Activated CD8-positive, alpha-beta memory T cell treated with anti-CD3 and anti-CD28 coated beads for 36 hours (primary cell): ENCODE measurements around the gene ATP12A. TPM values are rescaled to one million over a fixed set of nuclear protein-coding genes. Genes with fewer than 3 reads are reported as not detected.
"Not testable (repeated sequence)": the region's sequence is repeated elsewhere in the genome, so short reads cannot be mapped to it uniquely, and the experiment has no call there.

Experiments used
- CTCF ChIA-PET: fragments of 350-600 bp; sonication (Branson Sonifier 250); formaldehyde crosslinking; loops from one replicate; lab custom pipeline; 2021; ENCODE audit warnings: antibody characterized with exemption; lab: Charles Lee
- POLR2A ChIA-PET: fragments of 350-600 bp; sonication (Branson Sonifier 250); formaldehyde crosslinking; loops from one replicate; lab custom pipeline; 2021; ENCODE audit warnings: antibody characterized with exemption; lab: Charles Lee
- total RNA-seq, 2 experiments: library from RNA; stranded (reverse); gene quantifications; one replicate each; pipeline ENCODE4 v1.2.3, GENCODE V29; 2021

The ATP12A gene
- total RNA-seq, 2 experiments from 2014 or later: 4.5 to 4.6 TPM

DNA sequence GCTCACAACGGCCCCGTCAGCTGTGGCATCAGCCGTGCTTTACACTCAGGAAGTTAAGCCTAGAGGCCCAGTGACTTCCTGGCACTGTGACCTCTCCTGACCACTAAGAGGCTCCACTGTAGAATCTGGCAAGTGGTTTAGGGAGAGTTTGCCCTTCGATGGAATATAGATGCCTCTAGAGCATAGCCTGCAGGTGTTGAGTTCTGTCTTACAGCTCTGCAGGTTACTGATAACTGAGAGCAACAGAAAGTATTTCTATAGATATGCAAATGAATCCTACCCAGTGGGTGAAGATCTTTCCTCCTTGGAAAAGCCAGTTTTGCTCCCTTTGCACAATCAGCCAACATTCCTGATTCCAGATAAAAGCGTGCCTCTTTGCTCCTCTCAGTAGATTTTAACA is 35.8 kb downstream of the ATP12A start:
- ChIA-PET POLR2A (no interaction called here), CTCF (interaction anchor here (2.2 kb wide), 1 partner anchor 23 kb away, joined by 9 read pairs; no protein-coding TSS in a partner anchor)

DNA sequence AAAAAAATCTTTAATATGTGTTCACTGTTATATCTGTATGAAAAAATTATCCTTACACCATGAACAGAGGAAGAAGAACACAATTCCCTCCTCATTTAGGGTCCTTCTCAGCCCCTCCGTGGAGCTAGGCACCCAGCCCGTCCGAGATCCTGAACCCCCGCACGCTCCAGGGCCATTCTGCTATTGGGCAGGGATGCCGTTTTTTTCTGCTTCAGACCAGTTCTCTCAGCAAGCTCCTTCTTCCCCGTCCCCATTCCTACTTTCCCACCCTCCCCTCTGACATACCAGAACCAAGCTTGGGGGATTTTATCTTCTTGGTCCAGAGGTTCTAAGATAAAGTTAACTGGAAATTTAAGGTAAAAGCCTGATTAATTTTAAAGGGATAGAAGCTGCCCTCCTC is 36.2 kb downstream of the ATP12A start:
- ChIA-PET POLR2A (interaction anchor here (0.6 kb wide), 1 partner anchor 8 kb away, joined by 4 read pairs; no protein-coding TSS in a partner anchor), CTCF (interaction anchor here (2.2 kb wide), 1 partner anchor 23 kb away, joined by 9 read pairs; no protein-coding TSS in a partner anchor)

DNA sequence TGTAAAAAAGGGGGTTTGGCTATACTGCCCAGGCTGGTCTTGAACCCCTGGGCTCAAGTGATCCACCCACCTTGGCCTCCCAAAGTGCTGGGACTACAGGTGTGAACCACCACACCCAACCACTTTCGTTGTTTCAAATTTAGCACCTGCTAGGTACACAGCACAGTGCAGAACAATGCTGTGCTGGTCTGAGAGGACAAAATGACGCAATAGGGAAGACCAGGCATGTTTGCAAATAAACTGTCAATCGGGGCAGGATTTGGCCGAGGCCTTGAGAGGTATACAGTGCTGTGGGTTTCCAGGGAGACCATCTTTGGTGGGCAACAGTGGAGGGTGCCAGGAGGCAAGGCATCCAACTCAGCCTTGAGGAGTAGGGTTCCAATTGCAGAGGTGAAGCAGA is 37.0 kb downstream of the ATP12A start:
- CTCF ChIA-PET: no interaction called here
- POLR2A ChIA-PET: interaction anchor here (0.6 kb wide), 1 partner anchor 7 kb away, joined by 4 read pairs; no protein-coding TSS in a partner anchor

DNA sequence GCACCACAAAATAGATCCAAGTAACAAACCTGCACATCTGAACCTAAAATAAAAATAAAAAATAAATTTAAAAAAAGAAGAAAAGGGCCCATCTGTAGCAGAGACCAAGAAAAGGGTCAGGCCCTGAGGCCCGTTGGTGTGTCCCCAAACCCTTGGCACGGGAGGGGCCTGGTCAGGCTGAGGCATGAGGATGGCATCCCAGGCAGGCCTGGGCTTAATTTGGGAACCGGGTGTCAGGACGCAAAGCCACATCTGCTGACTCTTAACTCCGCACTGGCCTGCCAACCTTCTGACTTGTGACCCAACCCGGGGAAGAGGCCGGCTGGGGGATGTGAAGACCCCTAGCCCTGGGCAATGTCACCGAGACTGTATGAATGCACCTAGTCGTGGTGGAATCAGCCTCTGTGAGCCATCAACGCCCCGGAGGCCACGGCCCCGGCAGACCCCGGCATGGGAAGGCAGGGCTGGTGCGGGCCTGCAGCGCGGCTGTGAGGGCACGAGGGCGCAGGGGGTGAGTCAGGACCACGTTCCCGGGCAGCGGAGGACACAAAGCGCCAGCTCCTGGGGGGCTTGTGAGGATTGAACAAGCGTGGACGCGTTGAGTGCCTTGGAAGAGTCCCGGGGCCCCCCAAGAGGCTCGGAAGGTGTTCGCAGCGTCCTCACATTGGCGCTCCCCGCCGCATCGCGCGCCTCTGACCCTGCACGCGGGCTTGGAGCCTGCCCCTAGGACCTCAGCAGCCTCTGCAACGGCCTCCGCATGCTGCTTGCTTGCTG is 38.2 kb downstream of the ATP12A start:
- ChIA-PET POLR2A (no interaction called here), CTCF (no interaction called here)

DNA sequence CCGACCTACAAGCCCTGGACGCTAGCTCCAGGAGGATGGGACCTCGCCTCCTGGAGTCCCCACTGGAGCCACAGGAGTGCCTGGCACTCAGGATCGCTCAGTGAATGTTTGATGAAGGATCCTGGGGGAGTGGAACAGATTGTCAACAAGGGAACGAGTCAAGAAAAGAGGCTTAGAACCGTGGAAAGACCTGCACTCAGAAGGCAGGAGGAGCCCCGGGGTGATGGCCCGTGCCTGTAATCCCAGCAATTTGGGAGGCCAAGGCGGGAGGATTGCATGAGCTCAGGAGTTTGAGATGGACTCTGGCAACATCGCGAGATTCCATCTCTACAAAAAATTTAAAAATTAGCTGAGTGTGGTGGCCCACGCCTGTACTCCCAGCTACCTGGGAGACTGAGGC is 38.9 kb downstream of the ATP12A start:
- CTCF ChIA-PET: interaction anchor here (1.1 kb wide), 1 partner anchor 25 kb away, joined by 6 read pairs; no protein-coding TSS in a partner anchor
- POLR2A ChIA-PET: no interaction called here

DNA sequence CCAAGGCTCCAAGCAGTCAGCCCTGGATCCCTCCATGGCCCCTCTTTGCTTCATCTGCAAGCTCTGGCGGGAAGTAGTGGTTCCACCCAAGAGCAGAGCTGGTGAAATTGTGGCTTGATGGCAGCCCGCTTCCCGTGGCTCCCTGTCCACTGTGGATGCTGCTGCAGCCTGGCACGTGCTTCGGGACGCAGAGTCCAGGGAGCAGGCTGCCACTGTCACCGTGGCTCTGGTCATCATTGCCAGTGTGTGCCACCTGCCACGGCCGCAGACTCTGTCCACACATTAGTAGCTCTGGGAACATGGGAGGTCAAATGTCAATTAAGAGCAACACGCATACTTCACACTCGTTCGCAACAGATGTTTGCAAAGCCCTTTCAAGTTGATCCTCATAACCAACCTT is 43.0 kb downstream of the ATP12A start:
- CTCF ChIA-PET: interaction anchor here (1.0 to 3.5 kb wide), 3 partner anchors 29 to 45 kb away, joined by 3 to 15 read pairs (median 4); no protein-coding TSS in a partner anchor
- POLR2A ChIA-PET: no interaction called here

DNA sequence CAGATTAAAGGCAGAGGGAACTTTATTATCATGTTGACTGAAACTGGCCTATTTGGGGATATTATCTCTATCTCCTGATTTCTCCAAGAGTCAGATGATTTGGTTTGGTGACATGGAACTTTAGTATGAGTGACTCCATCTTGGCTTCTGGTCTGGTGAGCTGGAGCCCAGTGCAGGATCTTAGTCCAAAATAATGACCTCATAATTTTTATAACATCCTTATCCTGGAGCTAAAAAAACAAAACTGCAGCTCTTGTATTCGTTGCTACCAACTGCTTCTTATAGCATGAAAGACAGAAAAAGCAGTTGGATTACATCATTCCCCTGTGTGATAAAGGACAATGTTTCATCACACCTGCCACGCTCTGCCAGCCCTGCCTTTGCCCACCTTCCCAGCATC is 44.5 kb downstream of the ATP12A start:
- POLR2A ChIA-PET: interaction anchor here (0.6 kb wide), 1 partner anchor 8 kb away, joined by 4 read pairs; no protein-coding TSS in a partner anchor

DNA sequence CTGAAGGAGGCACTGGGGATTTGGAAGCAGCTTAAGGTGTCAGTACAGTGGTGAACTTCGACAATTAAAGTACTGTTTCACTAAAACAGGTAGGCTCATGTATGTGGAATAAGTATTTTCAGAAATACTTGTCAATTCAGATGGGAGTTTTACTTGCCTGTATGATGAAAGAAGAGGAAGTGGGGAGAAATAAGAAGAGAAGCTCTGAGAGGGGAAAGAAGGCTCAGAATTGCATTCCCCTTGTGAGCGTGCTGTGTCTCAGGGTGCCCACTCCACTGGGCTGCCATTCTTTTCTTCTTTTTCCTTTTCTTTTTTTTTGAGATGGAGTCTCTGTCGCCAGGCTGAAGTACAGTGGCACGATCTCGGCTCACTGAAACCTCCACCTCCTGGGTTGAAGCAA is 45.2 kb downstream of the ATP12A start:
- POLR2A ChIA-PET: no interaction called here

More for the DNA sequence above, 44.5 kb downstream of the ATP12A start:
- CTCF ChIA-PET: interaction anchor here (1.2 to 3.5 kb wide), 2 partner anchors 30 to 40 kb away, joined by 3 to 15 read pairs; no protein-coding TSS in a partner anchor

DNA sequence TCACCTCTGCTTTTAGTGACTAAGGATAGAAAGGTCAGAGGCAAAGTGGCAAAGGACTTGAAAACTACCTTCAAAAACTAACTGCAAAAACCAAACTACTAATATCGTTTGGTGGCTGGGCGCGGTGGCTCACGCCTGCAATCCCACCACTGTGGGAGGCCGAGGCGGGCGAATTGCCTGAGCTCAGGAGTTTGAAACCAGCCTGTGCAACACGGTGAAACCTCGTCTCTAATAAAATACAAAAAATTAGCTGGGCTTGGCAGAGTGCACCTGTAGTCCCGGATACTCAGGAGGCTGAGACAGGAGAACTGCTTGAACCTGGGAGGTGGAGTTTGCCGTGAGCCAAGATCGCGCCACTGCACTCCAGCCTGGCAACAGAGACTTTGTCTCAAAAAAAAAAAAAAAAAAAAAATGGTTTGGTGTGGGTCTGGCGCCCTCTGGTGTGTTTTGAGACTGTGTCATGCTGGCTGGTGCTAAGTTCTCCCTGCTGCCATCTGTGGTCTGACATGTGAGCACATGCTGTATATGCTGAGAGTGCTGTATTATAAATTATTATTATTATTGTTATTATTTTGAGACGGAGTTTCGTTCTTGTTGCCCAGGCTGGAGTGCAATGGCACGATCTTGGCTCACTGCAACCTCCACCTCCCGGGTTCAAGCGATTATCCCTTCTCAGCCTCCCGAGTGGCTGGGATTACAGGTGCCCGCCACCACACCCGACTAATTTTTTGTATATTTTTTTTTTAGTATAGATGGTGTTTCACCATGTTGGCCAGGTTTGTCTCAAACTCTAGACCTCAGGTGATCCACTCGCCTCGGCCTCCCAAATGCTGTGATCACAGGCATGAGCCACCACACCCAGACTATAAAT is 47.8 kb downstream of the ATP12A start:
- CTCF ChIA-PET: interaction anchor here (0.7 to 1.8 kb wide), 15 partner anchors 16 to 1773 kb away, joined by 3 to 11 read pairs (median 4); no protein-coding TSS in a partner anchor
- POLR2A ChIA-PET: no interaction called here

More for the DNA sequence above, 45.2 kb downstream of the ATP12A start:
- CTCF ChIA-PET: interaction anchor here (1.1 to 3.5 kb wide), 3 partner anchors 31 to 113 kb away, joined by 3 to 15 read pairs (median 3); no protein-coding TSS in a partner anchor

DNA sequence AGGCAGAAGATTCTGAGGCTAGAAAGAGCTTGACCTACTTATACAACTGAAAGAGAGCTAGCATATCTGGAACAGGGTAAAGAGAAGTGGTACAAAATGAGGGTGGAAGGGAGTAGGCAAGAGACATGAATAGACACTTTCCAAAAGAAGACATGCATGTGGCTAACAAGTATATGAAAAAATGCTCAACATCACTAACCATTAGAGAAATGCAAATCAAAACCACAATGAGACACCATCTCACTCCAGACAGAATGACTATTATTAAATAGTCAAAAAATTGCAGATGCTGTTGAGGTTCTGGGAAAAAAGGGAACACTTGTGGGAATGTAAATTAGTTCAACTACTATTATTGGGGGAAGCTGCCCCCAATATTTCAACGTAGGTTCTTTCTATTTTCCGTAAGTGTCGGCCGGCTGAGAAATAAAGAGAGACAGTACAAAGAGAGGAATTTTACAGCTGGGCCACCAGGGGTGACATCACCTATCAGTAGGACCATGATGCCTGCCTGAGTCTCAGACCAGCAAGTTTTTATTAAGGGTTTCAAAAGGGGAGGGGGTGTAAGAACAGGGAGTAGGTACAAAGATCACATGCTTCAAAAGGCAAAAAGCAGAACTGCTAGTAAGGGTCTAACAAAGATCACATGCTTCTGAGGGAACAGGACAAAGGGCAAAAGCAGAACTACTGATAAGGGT is 50.8 kb downstream of the ATP12A start:
- CTCF ChIA-PET, POLR2A ChIA-PET: not testable (repeated sequence)

DNA sequence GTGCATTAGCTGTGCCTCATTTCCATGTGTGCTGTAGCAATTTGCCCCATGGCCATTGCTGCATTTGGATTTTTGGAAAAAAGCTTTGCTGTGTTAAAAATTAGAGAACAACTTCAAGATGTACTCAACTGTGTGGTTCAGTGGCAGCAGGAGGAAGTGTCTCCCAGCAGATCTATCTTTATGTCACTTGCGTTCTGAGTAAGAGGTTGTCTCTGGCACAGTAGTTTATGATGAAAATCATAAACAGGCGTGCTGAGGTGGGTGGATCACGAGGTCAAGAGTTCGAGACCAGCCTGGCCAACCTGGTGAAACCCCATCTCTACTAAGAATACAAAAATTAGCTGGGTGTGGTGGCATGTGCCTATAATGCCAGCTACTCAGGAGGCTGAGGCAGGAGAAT is 54.7 kb downstream of the ATP12A start:
- POLR2A ChIA-PET: no interaction called here
- CTCF ChIA-PET: no interaction called here

DNA sequence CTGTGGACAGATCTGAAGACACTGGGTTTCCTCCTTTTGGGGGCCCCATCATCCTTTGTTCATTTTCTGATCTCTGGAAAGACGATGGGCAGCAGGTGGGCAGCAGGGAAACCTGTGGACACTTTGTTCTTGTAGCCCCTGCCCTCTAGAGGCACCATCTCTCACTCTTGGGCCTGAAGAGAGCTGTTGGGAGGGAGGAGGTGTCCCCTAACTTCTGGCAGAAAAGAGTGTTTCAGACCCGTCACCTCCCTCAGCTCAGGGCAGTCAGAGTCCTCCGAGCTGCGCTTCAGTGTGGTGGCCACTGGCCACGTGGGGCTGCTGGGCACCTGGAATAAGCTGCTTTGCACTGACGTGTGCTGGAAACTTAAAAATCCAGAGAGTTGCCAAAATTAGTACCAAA is 56.8 kb downstream of the ATP12A start:
- ChIA-PET CTCF (no interaction called here), POLR2A (no interaction called here)

DNA sequence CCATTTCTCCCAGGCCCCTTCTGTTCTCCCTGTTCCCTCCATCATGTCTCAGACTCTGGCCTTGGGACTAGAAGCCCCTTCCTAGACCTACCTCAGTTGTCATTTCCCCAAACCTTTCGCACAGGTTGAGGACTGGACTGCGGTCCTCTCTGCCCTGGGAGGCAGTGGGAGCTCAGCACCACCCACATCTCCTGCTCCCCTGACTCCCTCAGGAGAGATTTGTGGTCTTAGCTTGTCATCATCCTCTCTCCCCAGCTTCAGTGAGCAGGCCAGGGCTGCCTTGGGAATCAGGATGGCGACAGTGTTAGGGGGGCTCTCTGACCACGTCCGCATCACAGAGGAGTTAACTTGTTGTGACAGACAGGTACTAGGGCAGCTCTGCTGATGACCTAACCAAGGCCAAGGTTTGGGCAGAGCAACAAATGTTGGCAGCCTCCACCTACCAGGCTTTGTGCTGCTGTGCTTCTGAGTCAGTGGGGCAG is 58.2 kb downstream of the ATP12A start:
- POLR2A ChIA-PET: no interaction called here
- CTCF ChIA-PET: no interaction called here

DNA sequence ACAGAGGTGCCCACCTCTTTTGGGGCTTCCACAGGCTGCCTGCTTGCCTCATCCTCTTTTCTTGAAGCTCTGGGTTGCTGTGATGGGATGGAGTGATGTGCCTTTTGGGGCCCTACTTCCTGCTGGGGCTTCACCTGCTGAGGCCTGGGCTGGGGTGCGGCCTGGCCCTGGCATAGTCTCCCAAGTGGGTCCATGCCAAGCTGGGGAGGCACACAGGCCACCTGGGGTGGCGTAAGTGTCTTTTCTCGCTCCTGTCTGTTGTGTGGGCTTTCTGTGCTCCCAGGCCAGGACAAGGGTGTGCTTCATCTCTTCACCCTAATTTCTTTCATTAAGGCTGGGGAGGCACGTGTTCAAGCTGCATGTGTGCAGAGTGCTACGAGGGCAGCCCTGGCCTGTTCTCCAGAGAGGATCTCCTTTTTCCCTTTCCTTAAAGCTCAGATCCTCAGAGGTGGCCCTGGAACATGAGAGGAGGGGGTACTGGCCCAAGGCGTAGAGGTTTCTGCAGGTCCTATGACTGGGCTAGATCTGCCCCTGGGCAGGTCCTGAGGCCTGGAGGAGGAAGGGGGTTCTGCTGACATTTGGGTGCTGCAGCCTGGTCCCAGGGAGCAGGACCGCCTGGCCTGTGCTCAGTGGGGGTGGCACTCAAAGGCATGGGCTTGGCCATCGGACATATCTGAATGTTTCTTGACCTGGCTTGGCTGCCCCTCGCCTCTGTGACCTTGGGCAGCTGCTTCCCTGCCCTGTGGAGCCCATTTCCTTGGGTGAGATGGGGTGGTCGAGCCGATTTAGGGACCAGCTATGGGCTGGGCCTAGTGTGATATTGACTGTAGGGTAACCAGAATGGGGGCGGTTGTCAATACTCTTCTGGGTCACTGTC is 60.0 kb downstream of the ATP12A start:
- ChIA-PET POLR2A (no interaction called here), CTCF (interaction anchor here (0.6 kb wide), 1 partner anchor 66 kb away, joined by 3 read pairs; no protein-coding TSS in a partner anchor)

DNA sequence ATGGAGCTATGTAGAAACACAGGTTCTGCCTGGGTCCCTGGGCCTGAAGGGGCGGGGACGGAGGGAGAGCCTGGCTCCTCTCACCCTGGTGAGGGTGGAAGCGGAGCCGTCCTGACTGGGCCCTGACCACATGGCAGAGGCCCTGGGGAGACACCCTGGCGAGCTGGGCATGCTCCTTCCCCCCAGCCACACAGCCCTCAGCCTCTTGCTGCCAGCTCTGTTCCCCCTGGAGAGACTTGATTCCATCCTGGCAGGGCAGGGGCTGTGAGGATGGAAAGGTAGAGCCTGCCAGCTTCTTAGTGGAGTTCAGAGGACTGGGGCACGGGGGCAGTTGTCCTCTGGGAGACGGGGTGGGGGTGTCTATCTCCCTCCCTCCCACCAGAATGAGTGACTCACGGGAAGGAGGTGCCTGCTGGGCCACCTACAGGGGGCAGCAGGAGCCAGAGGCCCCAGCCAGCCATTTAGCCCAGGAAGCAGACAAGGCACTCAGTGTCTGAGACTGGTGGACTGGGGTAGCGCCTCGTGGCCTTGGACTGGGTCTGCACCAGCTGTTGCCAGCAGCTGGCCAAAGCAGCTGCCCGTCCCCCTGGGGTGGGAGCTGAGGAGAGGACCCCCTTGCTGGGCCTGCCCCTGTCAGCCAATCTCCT is 60.9 kb downstream of the ATP12A start:
- ChIA-PET CTCF (no interaction called here), POLR2A (no interaction called here)

DNA sequence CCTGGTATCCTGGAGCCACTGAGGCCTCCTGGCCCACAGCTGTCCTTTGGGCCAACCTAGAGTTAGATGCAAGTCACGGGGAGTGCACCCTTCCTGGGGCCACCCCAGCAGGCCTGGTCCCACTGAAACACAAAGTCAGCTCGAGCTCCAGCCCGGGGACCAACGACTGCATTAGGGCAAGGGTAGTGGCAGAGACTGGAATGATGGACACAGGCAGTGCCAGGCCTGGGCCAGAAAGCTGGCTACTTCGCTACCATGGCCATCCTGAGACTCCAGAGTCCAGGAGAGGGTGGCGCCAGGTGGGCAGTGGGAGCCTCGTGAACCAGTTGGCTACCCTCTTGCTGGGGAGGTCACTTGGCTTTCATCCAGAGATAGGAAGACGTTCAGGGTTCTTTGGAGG is 61.6 kb downstream of the ATP12A start:
- CTCF ChIA-PET: no interaction called here
- POLR2A ChIA-PET: no interaction called here

DNA sequence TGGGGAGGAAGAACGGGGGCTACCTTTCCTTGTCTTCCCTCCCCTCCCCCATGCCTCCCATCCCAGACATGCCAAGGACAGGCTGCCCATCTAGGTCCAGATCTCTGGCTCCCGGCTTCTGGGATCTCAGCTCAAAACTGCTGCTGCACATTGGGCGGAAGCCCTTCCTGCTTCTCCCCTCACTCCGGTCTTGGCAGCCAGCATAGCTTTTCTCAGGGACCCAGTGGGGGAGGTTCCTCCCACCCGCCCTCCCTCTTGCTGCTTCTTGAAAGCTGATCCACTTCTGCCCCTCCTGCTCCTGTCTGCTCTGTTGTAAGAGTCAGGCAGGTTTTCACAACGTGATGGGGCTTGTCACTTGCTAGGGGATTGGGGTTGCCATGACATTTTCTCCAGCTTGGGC is 62.1 kb downstream of the ATP12A start:
- CTCF ChIA-PET: no interaction called here
- POLR2A ChIA-PET: interaction anchor here (0.6 kb wide), 1 partner anchor 68 kb away, joined by 11 read pairs; no protein-coding TSS in a partner anchor
